ENCODE data around the gene MRPL34.
A peak's percentile ranks its signal among the peaks of the same experiment; 100 is the strongest.

MRPL34 gene

GRCh38 chr19:17324357-17325114 is 18.9 kb downstream of the MRPL34 start:
- 90% methylated on average over 23 of the region's 28 CpGs for WGBS (ENCODE audit: insufficient coverage)
- peaks cover 0 to 3% (median 0%) of the 10 kb centered on the region in 5 experiments for H3K27me3 ChIP-seq (replicated peaks in 2 of 5; ENCODE audit: control insufficient read depth in 4 of 5, insufficient read depth in 5 of 5, low read length in 4 of 5)
- H3K27ac ChIP-seq (ENCODE audit: insufficient read depth in 1 of 2, low read depth in 1 of 2, low read length in 2 of 2, poor library complexity in 1 of 2, severe bottlenecking in 2 of 2) = no peak overlapping the region
- H3K9me3 ChIP-seq (ENCODE audit: control extremely low read depth in 1 of 5, control insufficient read depth in 4 of 5, insufficient read depth in 2 of 5, low read depth in 1 of 5, low read length in 4 of 5) = no peaks in the 10 kb centered on the region
- peaks cover 0 to 23% (median 19%) of the 10 kb centered on the region in 4 experiments for H3K4me1 ChIP-seq (ENCODE audit: control extremely low read depth in 1 of 4, control insufficient read depth in 4 of 4, insufficient read depth in 4 of 4, low read length in 3 of 4)
- H3K36me3 ChIP-seq (ENCODE audit: control insufficient read depth in 4 of 4, insufficient read depth in 4 of 4, low read length in 3 of 4) = peaks cover 0 to 26% (median 22%) of the 10 kb centered on the region in 4 experiments
- POLR2A ChIA-PET = interaction anchor here (1.2 kb wide), 1 partner anchor 18 kb away, joined by 5 read pairs; no protein-coding TSS in a partner anchor
- H3K4me3 ChIP-seq (ENCODE audit: control insufficient read depth in 1 of 7, extremely low read depth in 1 of 7, insufficient read depth in 4 of 7, low read depth in 2 of 7, low read length in 6 of 7) = no peak overlapping the region
- CTCF ChIA-PET = interaction anchor here (1.2 kb wide), 1 partner anchor 8 kb away, joined by 3 read pairs; no protein-coding TSS in a partner anchor
- no peak for DNase-seq

GRCh38 chr19:17325133-17325532 is 19.5 kb downstream of the MRPL34 start:
- H3K4me3 ChIP-seq (ENCODE audit: control insufficient read depth in 1 of 7, extremely low read depth in 1 of 7, insufficient read depth in 4 of 7, low read depth in 2 of 7, low read length in 6 of 7) = no peak overlapping the region
- peaks cover 0 to 22% (median 17%) of the 10 kb centered on the region in 4 experiments for H3K36me3 ChIP-seq (ENCODE audit: control insufficient read depth in 4 of 4, insufficient read depth in 4 of 4, low read length in 3 of 4)
- POLR2A ChIA-PET = no interaction called here
- H3K9me3 ChIP-seq (ENCODE audit: control extremely low read depth in 1 of 5, control insufficient read depth in 4 of 5, insufficient read depth in 2 of 5, low read depth in 1 of 5, low read length in 4 of 5) = no peaks in the 10 kb centered on the region
- WGBS (ENCODE audit: insufficient coverage) = over 99% methylated on average over 17 of the region's 20 CpGs
- CTCF ChIA-PET = no interaction called here
- no peak overlapping the region for H3K27ac ChIP-seq (ENCODE audit: insufficient read depth in 1 of 2, low read depth in 1 of 2, low read length in 2 of 2, poor library complexity in 1 of 2, severe bottlenecking in 2 of 2)
- H3K27me3 ChIP-seq (replicated peaks in 2 of 5; ENCODE audit: control insufficient read depth in 4 of 5, insufficient read depth in 5 of 5, low read length in 4 of 5) = peaks cover 0 to 9% (median 0%) of the 10 kb centered on the region in 5 experiments
- H3K4me1 ChIP-seq (ENCODE audit: control extremely low read depth in 1 of 4, control insufficient read depth in 4 of 4, insufficient read depth in 4 of 4, low read length in 3 of 4) = peaks cover 0 to 26% (median 20%) of the 10 kb centered on the region in 4 experiments
- no peak for DNase-seq

GRCh38 chr19:17325881-17326594 is 20.4 kb downstream of the MRPL34 start:
- no peak overlapping the region for H3K27ac ChIP-seq (ENCODE audit: insufficient read depth in 1 of 2, low read depth in 1 of 2, low read length in 2 of 2, poor library complexity in 1 of 2, severe bottlenecking in 2 of 2)
- DNase-seq = no peak
- ChIA-PET CTCF (no interaction called here), POLR2A (interaction anchor here (2.0 kb wide), 1 partner anchor 16 kb away, joined by 6 read pairs; the partner anchor contains the start of gene DDA1)
- WGBS (ENCODE audit: insufficient coverage) = 98% methylated on average over 17 of the region's 17 CpGs
- H3K4me1 ChIP-seq (ENCODE audit: control extremely low read depth in 1 of 4, control insufficient read depth in 4 of 4, insufficient read depth in 4 of 4, low read length in 3 of 4) = peaks cover 0 to 26% (median 20%) of the 10 kb centered on the region in 4 experiments
- H3K4me3 ChIP-seq (ENCODE audit: control insufficient read depth in 1 of 7, extremely low read depth in 1 of 7, insufficient read depth in 4 of 7, low read depth in 2 of 7, low read length in 6 of 7) = no peak overlapping the region
- peaks cover 0 to 16% (median 9%) of the 10 kb centered on the region in 4 experiments for H3K36me3 ChIP-seq (ENCODE audit: control insufficient read depth in 4 of 4, insufficient read depth in 4 of 4, low read length in 3 of 4)
- H3K27me3 ChIP-seq (replicated peaks in 2 of 5; ENCODE audit: control insufficient read depth in 4 of 5, insufficient read depth in 5 of 5, low read length in 4 of 5) = peaks cover 0 to 12% (median 0%) of the 10 kb centered on the region in 5 experiments
- no peaks in the 10 kb centered on the region for H3K9me3 ChIP-seq (ENCODE audit: control extremely low read depth in 1 of 5, control insufficient read depth in 4 of 5, insufficient read depth in 2 of 5, low read depth in 1 of 5, low read length in 4 of 5)

GRCh38 chr19:17326595-17326966 is 20.9 kb downstream of the MRPL34 start:
- no peaks in the 10 kb centered on the region for H3K9me3 ChIP-seq (ENCODE audit: control extremely low read depth in 1 of 5, control insufficient read depth in 4 of 5, insufficient read depth in 2 of 5, low read depth in 1 of 5, low read length in 4 of 5)
- H3K27ac ChIP-seq (ENCODE audit: insufficient read depth in 1 of 2, low read depth in 1 of 2, low read length in 2 of 2, poor library complexity in 1 of 2, severe bottlenecking in 2 of 2) = no peak overlapping the region
- no peak for DNase-seq
- WGBS (ENCODE audit: insufficient coverage) = 93% methylated on average over 9 of the region's 11 CpGs
- ChIA-PET POLR2A (interaction anchor here (2.0 kb wide), 1 partner anchor 17 kb away, joined by 6 read pairs; the partner anchor contains the start of gene DDA1), CTCF (no interaction called here)
- no peak overlapping the region for H3K4me3 ChIP-seq (ENCODE audit: control insufficient read depth in 1 of 7, extremely low read depth in 1 of 7, insufficient read depth in 4 of 7, low read depth in 2 of 7, low read length in 6 of 7)
- H3K4me1 ChIP-seq (ENCODE audit: control extremely low read depth in 1 of 4, control insufficient read depth in 4 of 4, insufficient read depth in 4 of 4, low read length in 3 of 4) = peaks cover 0 to 26% (median 20%) of the 10 kb centered on the region in 4 experiments
- H3K27me3 ChIP-seq (replicated peaks in 2 of 5; ENCODE audit: control insufficient read depth in 4 of 5, insufficient read depth in 5 of 5, low read length in 4 of 5) = peaks cover 0 to 12% (median 0%) of the 10 kb centered on the region in 5 experiments
- peaks cover 0 to 13% (median 7%) of the 10 kb centered on the region in 4 experiments for H3K36me3 ChIP-seq (ENCODE audit: control insufficient read depth in 4 of 4, insufficient read depth in 4 of 4, low read length in 3 of 4)

- POLR2A ChIA-PET = interaction anchor here (2.0 kb wide), 1 partner anchor 17 kb away, joined by 6 read pairs; the partner anchor contains the start of gene DDA1
- no peak for DNase-seq
- H3K27me3 ChIP-seq (replicated peaks in 2 of 5; ENCODE audit: control insufficient read depth in 4 of 5, insufficient read depth in 5 of 5, low read length in 4 of 5) = peaks cover 0 to 12% (median 0%) of the 10 kb centered on the region in 5 experiments
- H3K4me1 ChIP-seq (ENCODE audit: control extremely low read depth in 1 of 4, control insufficient read depth in 4 of 4, insufficient read depth in 4 of 4, low read length in 3 of 4) = peaks cover 0 to 24% (median 20%) of the 10 kb centered on the region in 4 experiments
- CTCF ChIA-PET = interaction anchor here (0.8 kb wide), 1 partner anchor 65 kb away, joined by 3 read pairs; no protein-coding TSS in a partner anchor
- 94% methylated on average over 25 of the region's 27 CpGs for whole genome bisulfite sequencing (ENCODE audit: insufficient coverage)
- no peak overlapping the region for H3K27ac ChIP-seq (ENCODE audit: insufficient read depth in 1 of 2, low read depth in 1 of 2, low read length in 2 of 2, poor library complexity in 1 of 2, severe bottlenecking in 2 of 2)
- peaks cover 0 to 7% (median 2%) of the 10 kb centered on the region in 4 experiments for H3K36me3 ChIP-seq (ENCODE audit: control insufficient read depth in 4 of 4, insufficient read depth in 4 of 4, low read length in 3 of 4)
- H3K9me3 ChIP-seq (ENCODE audit: control extremely low read depth in 1 of 5, control insufficient read depth in 4 of 5, insufficient read depth in 2 of 5, low read depth in 1 of 5, low read length in 4 of 5) = no peaks in the 10 kb centered on the region
- H3K4me3 ChIP-seq (ENCODE audit: control insufficient read depth in 1 of 7, extremely low read depth in 1 of 7, insufficient read depth in 4 of 7, low read depth in 2 of 7, low read length in 6 of 7) = no peak overlapping the region
Measured at GRCh38 chr19:17327068-17327653, 21.5 kb downstream of the MRPL34 start.

- peaks cover 0 to 25% (median 19%) of the 10 kb centered on the region in 4 experiments for H3K4me1 ChIP-seq (ENCODE audit: control extremely low read depth in 1 of 4, control insufficient read depth in 4 of 4, insufficient read depth in 4 of 4, low read length in 3 of 4)
- peak in 2 of 3 donors; percentile 59 to 65 for DNase-seq
- CTCF ChIA-PET = interaction anchor here (0.7 to 1.3 kb wide), 3 partner anchors 14 to 64 kb away, joined by 3 to 4 read pairs (median 3); no protein-coding TSS in a partner anchor
Measured at GRCh38 chr19:17327654-17328516, 22.2 kb downstream of the MRPL34 start.

More at GRCh38 chr19:17327654-17328516, 22.2 kb downstream of the MRPL34 start:
- peak overlapping the region in 1 of 2 experiments; percentile 34 for H3K27ac ChIP-seq (ENCODE audit: insufficient read depth in 1 of 2, low read depth in 1 of 2, low read length in 2 of 2, poor library complexity in 1 of 2, severe bottlenecking in 2 of 2)
- WGBS (ENCODE audit: insufficient coverage) = 42% methylated on average over 50 of the region's 64 CpGs
- H3K36me3 ChIP-seq (ENCODE audit: control insufficient read depth in 4 of 4, insufficient read depth in 4 of 4, low read length in 3 of 4) = no peaks in the 10 kb centered on the region
- peaks cover 0 to 12% (median 0%) of the 10 kb centered on the region in 5 experiments for H3K27me3 ChIP-seq (replicated peaks in 2 of 5; ENCODE audit: control insufficient read depth in 4 of 5, insufficient read depth in 5 of 5, low read length in 4 of 5)
- POLR2A ChIA-PET = interaction anchor here (2.0 kb wide), 1 partner anchor 18 kb away, joined by 6 read pairs; the partner anchor contains the start of gene DDA1
- H3K4me3 ChIP-seq (ENCODE audit: control insufficient read depth in 1 of 7, extremely low read depth in 1 of 7, insufficient read depth in 4 of 7, low read depth in 2 of 7, low read length in 6 of 7) = peak overlapping the region in 6 of 7 experiments; percentile 16 to 74 (median 56)
- no peaks in the 10 kb centered on the region for H3K9me3 ChIP-seq (ENCODE audit: control extremely low read depth in 1 of 5, control insufficient read depth in 4 of 5, insufficient read depth in 2 of 5, low read depth in 1 of 5, low read length in 4 of 5)

Measured in common myeloid progenitor, CD34-positive (primary cell).